ENCODE results near the gene GIPC2. TPM values are rescaled to one million over a fixed set of nuclear protein-coding genes. Genes with fewer than 3 reads are reported as not detected.

GIPC2 gene
- total and polyA plus RNA-seq, 10 of the 15 experiments (the other 5 are each of a cell fraction or from before 2014, with no cell fraction given) = 0.03 to 0.23 (median 0.06) TPM; not detected in 2

GRCh38 chr1:78091886-78092285 lies 46.1 kb downstream of the GIPC2 start:
- no peak for DNase-seq (ENCODE audit: low read depth, low spot score)
- H3K4me3 ChIP-seq = no peak overlapping the region
- TF ChIP-seq HDGF (IDR thresholded peaks at IDR 0.05) (no peak), NBN (IDR thresholded peaks at IDR 0.05) (no peak)
- no peaks in the 10 kb centered on the region; the same call in 2 of the 3 replicates for H3K9me3 ChIP-seq (replicated peaks; ENCODE audit: control insufficient read depth, insufficient read depth, low read length)
- in situ Hi-C loops (cut with MboI) (no loop called here), intact Hi-C loops (cut with micrococcal nuclease; ENCODE audit: unreplicated experiment) (no loop called here)
- ChIA-PET RAD21 (ENCODE audit: unreplicated experiment) (no interaction called here), SMC1A (ENCODE audit: uncharacterized antibody, unreplicated experiment) (no interaction called here), POLR2A (no interaction called here), CTCF (interaction anchor here (1.1 kb wide), 1 partner anchor 17 kb away, joined by 3 read pairs; no protein-coding TSS in a partner anchor)
- no peak overlapping the region for H3K9ac ChIP-seq (ENCODE audit: control insufficient read depth, insufficient read depth, low read length)
- no peak for ATAC-seq
- no peak for FAIRE-seq
- no peak overlapping the region for H3K4me2 ChIP-seq (ENCODE audit: control insufficient read depth, insufficient read depth)
- H3K36me3 ChIP-seq (ENCODE audit: control insufficient read depth in 2 of 2, insufficient read depth in 2 of 2, low read length in 1 of 2) = no peaks in the 10 kb centered on the region
- no peak overlapping the region for H3K27ac ChIP-seq (ENCODE audit: control insufficient read depth, insufficient read depth)
- no peak overlapping the region for H2AFZ ChIP-seq (ENCODE audit: control insufficient read depth, low read depth, low read length)
- no TSS peak for BruUV-seq (replicated peaks)
- H3K79me2 ChIP-seq (ENCODE audit: control insufficient read depth, insufficient read depth, low read length) = no peaks in the 10 kb centered on the region
- no peaks in the 10 kb centered on the region for H4K20me1 ChIP-seq (ENCODE audit: control insufficient read depth, insufficient read depth)
- 27% methylated on average over 3 of the region's 3 CpGs for WGBS (ENCODE audit: insufficient coverage, insufficient replicate concordance, low lambda C conversion rate, missing lambda C conversion rate)
- no peaks in the 10 kb centered on the region; a peak in 1 of 4 replicates for H3K27me3 ChIP-seq (replicated peaks in 1 of 2; ENCODE audit: control insufficient read depth in 2 of 2, insufficient read depth in 2 of 2, low read length in 1 of 2)
- H3K4me1 ChIP-seq (ENCODE audit: control insufficient read depth, insufficient read depth, low read length) = peaks cover 2% of the 10 kb centered on the region; the same call in 1 of the 2 replicates

GRCh38 chr1:78092643-78093042 lies 46.9 kb downstream of the GIPC2 start:
- DNase-seq (ENCODE audit: low read depth, low spot score) (no peak), FAIRE-seq (no peak), ATAC-seq (no peak)
- TF ChIP-seq MXI1 (IDR thresholded peaks at IDR 0.05; ENCODE audit: low read depth, low read length) = no peak
- no peak for TF ChIP-seq STAT3 (IDR thresholded peaks at IDR 0.05; ENCODE audit: low read depth, low read length)
- no peak for TF ChIP-seq POLR2AphosphoS2 (IDR thresholded peaks at IDR 0.05; ENCODE audit: low read depth, low read length)
- TF ChIP-seq RELA (IDR thresholded peaks at IDR 0.05; ENCODE audit: borderline replicate concordance, partially characterized antibody) = no peak
- TF ChIP-seq FOXM1 (IDR thresholded peaks at IDR 0.05; ENCODE audit: low read depth, low read length) = no peak
- TF ChIP-seq STAT1 (conservative IDR thresholded peaks at IDR 0.05) = no peak
- no peak for TF ChIP-seq EP300 (IDR thresholded peaks at IDR 0.05; ENCODE audit: borderline replicate concordance in 1 of 2, control insufficient read depth in 1 of 2, low read depth in 2 of 2, low read length in 2 of 2)
- TF ChIP-seq ASH2L (IDR thresholded peaks at IDR 0.05; ENCODE audit: borderline replicate concordance, low read depth) = no peak
- no peak for TF ChIP-seq POLR2AphosphoS5 (IDR thresholded peaks at IDR 0.05; ENCODE audit: low read length)
- H3K79me2 ChIP-seq (ENCODE audit: control insufficient read depth, insufficient read depth, low read length) = no peaks in the 10 kb centered on the region
- H3K9ac ChIP-seq (ENCODE audit: control insufficient read depth, insufficient read depth, low read length) = no peak overlapping the region
- RAD21 ChIA-PET (ENCODE audit: unreplicated experiment) = interaction anchor here (2.0 kb wide), 1 partner anchor 22 kb away, joined by 4 read pairs; no protein-coding TSS in a partner anchor
- no peak overlapping the region; the same call in 1 of the 2 replicates for H2AFZ ChIP-seq (ENCODE audit: control insufficient read depth, low read depth, low read length)
- BruUV-seq (replicated peaks) = no TSS peak
- H3K27ac ChIP-seq (ENCODE audit: control insufficient read depth, insufficient read depth) = no peak overlapping the region
- no peaks in the 10 kb centered on the region for H3K9me3 ChIP-seq (replicated peaks; ENCODE audit: control insufficient read depth, insufficient read depth, low read length)
- WGBS (ENCODE audit: insufficient coverage, insufficient replicate concordance, low lambda C conversion rate, missing lambda C conversion rate) = 11% methylated on average over 1 of the region's 1 CpG
- no peaks in the 10 kb centered on the region for H4K20me1 ChIP-seq (ENCODE audit: control insufficient read depth, insufficient read depth)
- no peak overlapping the region for H3K4me3 ChIP-seq
- no peak overlapping the region for H3K4me2 ChIP-seq (ENCODE audit: control insufficient read depth, insufficient read depth)
- no peaks in the 10 kb centered on the region; a peak in 1 of 4 replicates for H3K27me3 ChIP-seq (replicated peaks in 1 of 2; ENCODE audit: control insufficient read depth in 2 of 2, insufficient read depth in 2 of 2, low read length in 1 of 2)
- CTCF ChIA-PET = interaction anchor here (1.1 kb wide), 1 partner anchor 16 kb away, joined by 3 read pairs; no protein-coding TSS in a partner anchor
- peaks cover 2% of the 10 kb centered on the region; the same call in 1 of the 2 replicates for H3K4me1 ChIP-seq (ENCODE audit: control insufficient read depth, insufficient read depth, low read length)
- intact Hi-C loops (cut with micrococcal nuclease; ENCODE audit: unreplicated experiment) (no loop called here), in situ Hi-C loops (cut with MboI) (no loop called here)
- SMC1A ChIA-PET (ENCODE audit: uncharacterized antibody, unreplicated experiment) = interaction anchor here (0.7 kb wide), 1 partner anchor 10 kb away, joined by 3 read pairs; no protein-coding TSS in a partner anchor
- no peaks in the 10 kb centered on the region for H3K36me3 ChIP-seq (ENCODE audit: control insufficient read depth in 2 of 2, insufficient read depth in 2 of 2, low read length in 1 of 2)
- POLR2A ChIA-PET = no interaction called here

Data from GM12878 (cell line).